Stimulated activated CD4-positive, alpha-beta T cell treated with anti-CD3 and anti-CD28 coated beads, Interleukin-1b, Interleukin-23, amount 100 ng/mL, for 24 hours (primary cell): ENCODE data around the gene NPC2.

Experiments
- DNase-seq, 4 experiments: peaks; one replicate each; pipeline ENCODE4 v3.0.0-alpha.2; 2020; ENCODE audit warnings: low read depth in 4 of 4, low spot score in 1 of 4

The NPC2 gene

GRCh38 chr14:74503291-74503937 is 10.3 kb upstream of the NPC2 start:
- no peak for DNase-seq

GRCh38 chr14:74502236-74503019 is 9.3 kb upstream of the NPC2 start:
- DNase-seq: no peak

- no peak for DNase-seq
Observed at GRCh38 chr14:74501691-74502090, 8.6 kb upstream of the NPC2 start.

DNA sequence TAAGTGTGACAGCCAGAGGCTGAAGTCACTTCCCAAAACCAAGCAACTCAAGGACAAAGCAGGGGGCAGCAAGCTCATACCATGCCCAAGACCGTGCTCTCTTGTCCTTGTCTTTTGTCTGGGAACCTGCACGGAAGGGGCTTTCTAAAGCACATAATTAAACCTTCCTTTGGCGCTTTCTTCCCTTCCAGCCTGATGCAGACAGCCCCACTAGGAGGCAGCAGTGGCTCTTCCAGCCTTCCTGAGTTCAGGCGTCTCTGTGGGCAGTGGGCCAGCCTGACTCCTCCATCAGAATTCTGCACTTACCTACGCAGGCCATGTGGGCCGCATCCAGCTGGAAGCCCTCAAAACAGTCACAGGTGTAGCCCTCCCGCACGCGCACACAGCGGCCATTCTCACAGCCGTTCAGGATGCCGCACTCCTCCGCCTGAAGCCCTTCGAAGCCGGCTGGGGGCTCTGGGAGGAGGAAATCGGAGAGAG is 8.1 kb upstream of the NPC2 start:
- no peak for DNase-seq

DNA sequence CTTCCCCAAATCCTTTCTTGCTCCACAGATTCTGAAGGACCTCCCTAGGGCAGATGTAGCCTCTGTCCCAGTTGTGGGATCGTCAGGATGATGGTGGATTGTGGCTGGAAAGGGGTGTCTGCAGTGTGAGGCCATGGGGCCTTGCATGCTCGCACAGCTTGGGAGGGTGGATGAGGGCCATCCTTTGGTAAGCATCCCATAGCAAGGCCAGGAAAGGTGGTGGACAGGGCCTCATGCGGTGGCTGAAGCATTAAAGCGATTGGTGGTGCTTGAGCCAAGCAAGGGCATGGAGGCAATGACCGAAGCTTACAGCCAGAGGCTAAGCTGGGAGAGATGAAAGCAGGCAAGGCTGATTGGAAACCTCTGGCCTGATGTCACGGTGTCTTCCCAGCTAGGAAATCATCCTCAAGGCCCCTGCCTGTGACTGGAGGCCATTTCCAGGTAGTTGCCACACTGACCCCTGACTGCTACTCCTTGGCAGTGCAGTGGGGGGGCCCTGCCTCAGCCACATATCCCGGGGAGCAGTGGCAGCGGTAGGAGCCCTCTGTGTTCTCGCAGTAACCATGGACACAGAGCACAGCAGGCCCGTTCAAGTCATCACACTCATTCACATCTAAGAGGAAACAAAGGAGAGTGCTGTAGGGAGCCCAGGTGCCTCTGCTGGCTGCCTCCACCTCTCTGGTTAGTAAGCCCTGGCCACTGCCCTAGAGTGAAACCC is 7.5 kb upstream of the NPC2 start:
- DNase-seq: no peak

- DNase-seq: no peak
Observed at GRCh38 chr14:74495356-74495755, 2.3 kb upstream of the NPC2 start.

GRCh38 chr14:74493343-74494261 is 497 bp upstream of the NPC2 start, which contains the start of gene ISCA2:
TSS of gene ISCA2 (plus strand) at chr14:74493765. CDS start at chr14:74493775, 10 bp downstream.
- peak; percentile 98 to 100 (median 99) for DNase-seq

GRCh38 chr14:74491956-74492775 is 939 bp downstream of the NPC2 start:
- no peak for DNase-seq

DNA sequence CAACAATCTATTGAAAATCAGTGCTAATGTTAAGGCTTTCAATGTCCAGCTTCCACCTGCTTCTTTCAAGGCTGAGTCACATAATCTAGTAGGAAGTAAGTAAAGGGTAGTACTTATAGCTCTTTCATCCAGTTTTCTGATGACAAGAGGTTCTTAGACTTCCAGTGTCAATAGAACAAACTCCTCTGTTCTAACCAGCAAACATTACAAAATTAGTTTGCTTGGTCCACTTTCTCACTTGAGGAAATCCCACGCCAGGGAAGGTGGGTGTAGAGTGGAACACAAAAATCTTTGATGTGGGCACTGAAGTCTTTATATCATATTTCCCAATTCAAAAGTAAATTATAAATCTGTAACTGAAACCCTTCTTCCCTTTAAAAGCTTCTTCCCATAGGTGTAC is 2.6 kb downstream of the NPC2 start:
- DNase-seq: no peak

- DNase-seq: no peak
Observed at GRCh38 chr14:74488786-74489397, 4.2 kb downstream of the NPC2 start.

DNA sequence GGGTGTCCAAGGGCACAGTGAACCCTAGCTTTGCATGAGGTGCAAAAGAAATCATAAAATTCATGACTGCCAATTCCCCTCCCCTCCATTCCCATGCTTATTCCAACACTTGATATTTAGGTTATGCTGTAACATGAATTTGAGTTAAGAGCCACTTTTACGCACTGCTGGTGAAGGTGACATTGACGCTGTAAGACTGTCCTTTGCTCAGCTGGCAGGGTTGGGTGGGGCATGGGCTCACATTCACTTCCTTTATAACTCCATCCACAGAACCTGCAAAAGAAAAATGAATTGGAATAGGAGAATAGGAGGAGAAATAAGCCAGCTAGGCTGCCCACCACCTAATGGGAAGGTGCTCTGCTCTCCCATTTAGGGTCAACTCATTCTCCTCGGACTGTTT is 6.9 kb downstream of the NPC2 start:
- DNase-seq: no peak

GRCh38 chr14:74483321-74483720 is 9.8 kb downstream of the NPC2 start:
- no peak for DNase-seq

DNA sequence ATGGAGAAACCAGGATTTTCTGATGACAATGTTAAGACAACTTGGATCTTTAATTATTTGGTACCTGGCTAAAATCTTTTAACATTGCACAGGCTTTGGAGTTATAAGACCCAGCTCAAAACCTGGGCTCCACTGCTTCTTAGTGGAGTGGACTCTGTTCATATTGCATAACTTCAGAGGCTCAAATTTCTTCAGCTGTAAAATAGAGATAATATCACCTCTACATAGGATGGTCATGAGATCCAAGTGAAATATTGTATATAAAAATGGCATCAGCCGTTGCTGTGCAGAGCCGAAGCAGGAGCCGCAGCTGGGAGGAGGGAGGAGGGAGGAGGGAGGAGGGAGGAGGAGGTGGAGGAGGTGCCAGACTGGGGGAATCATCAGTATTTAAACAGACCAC is 10.5 kb downstream of the NPC2 start:
- no peak for DNase-seq

- no peak for DNase-seq
Observed at GRCh38 chr14:74480046-74480445, 13.1 kb downstream of the NPC2 start.

DNA sequence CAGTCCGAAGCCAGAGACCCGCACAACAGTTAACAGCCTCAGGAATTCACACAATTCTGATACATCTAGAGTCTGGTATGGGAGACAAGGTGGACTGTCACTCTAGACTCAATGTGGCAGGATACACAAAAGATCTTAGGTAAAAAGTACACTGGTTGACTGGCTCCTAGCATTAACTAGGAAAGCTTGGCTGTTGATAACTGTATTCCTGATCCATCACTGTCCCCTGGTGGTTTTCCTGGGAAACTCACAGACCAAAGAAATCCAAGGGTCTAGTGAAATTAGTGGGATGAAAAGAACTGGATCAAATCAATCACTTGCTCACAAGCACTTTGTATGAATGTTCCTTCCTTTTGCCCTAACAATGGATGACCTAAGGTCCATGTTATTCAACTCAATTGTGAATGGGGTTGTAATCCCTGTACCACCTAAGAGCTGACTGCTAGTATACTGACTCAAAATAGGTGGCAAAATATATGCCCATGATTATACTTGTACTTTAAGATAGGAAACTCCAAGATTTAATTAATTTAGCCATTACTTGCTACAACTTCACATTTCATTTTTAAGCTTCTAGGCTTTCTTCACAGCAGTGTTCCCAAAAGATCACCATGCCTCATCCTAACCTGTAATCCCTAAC is 14.0 kb downstream of the NPC2 start:
- DNase-seq: no peak

DNA sequence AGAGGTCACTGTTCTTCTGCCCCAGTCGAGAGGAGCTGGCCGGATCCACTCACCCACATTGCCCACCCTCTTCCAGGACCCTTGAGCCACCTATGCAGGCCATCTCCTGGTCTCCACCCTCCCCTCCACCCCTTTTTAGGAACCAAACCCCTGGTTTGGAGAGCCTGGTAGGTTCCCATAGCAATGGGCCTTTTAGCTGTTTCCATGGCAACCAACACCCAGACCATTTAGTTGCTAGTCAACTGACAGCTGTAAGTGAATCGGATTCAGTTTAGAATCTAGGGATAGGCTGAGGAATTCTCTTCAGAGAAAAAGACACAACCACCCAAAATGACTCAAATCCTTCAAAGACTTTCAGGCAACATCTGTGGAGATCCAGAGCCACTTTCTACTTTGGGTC is 16.5 kb downstream of the NPC2 start:
- no peak for DNase-seq

GRCh38 chr14:74476107-74476506 is 17.0 kb downstream of the NPC2 start:
- no peak for DNase-seq

GRCh38 chr14:74475678-74476077 is 17.4 kb downstream of the NPC2 start:
- no peak for DNase-seq

- no peak for DNase-seq
Observed at GRCh38 chr14:74474376-74474775, 18.7 kb downstream of the NPC2 start.
